Chondrocyte (in vitro differentiated cells): ENCODE data around the gene ATF4. TPM values are rescaled to one million over a fixed set of nuclear protein-coding genes. Genes with fewer than 3 reads are reported as not detected.

Experiments used
- DNase-seq: peaks from one replicate; pipeline ENCODE4 v3.0.0; 2021; ENCODE audit warnings: mixed read lengths, low spot score
- H3K27ac Mint-ChIP-seq: one replicate; pipeline ENCODE4 v1.8.0; 2021; ENCODE audit warnings: mild to moderate bottlenecking, moderate library complexity, mixed read lengths; ENCODE audit not compliant: unreplicated experiment
- H3K27me3 Mint-ChIP-seq: 2 replicates; pipeline ENCODE4 v1.8.0; 2021; ENCODE audit warnings: low read depth, mixed read lengths
- H3K36me3 Mint-ChIP-seq: 2 replicates; pipeline ENCODE4 v1.8.0; 2021; ENCODE audit warnings: low read depth, mixed read lengths
- H3K4me1 Mint-ChIP-seq: 2 replicates; pipeline ENCODE4 v1.8.0; 2021; ENCODE audit warnings: low read depth, mild to moderate bottlenecking, mixed read lengths
- H3K4me3 Mint-ChIP-seq: one replicate; pipeline ENCODE4 v1.8.0; 2021; ENCODE audit warnings: mild to moderate bottlenecking, moderate library complexity, mixed read lengths; ENCODE audit not compliant: unreplicated experiment
- H3K9me3 Mint-ChIP-seq: 2 replicates; pipeline ENCODE4 v1.8.0; 2021; ENCODE audit warnings: low read depth, mixed read lengths
- CTCF ChIP-seq: fragments of 200-600 bp; sonication (generic); IDR thresholded peaks from 2 replicates; pipeline ENCODE4 v1.5.0; 2021; ENCODE audit warnings: antibody characterized with exemption, mild to moderate bottlenecking, moderate library complexity
- total RNA-seq: library from RNA; stranded (reverse); gene quantifications from 3 replicates; pipeline ENCODE4 v1.2.1, GENCODE V29; 2021

The ATF4 gene
- total RNA-seq, 1 donor from 2014 or later = 541 TPM

GRCh38 chr22:39512026-39512425 is 8.3 kb upstream of the ATF4 start:
- Mint-ChIP-seq H3K9me3 (no peaks in the 10 kb centered on the region), H3K4me3 (no peak overlapping the region), H3K27ac (no peak overlapping the region), H3K36me3 (peaks cover 21% of the 10 kb centered on the region), H3K27me3 (no peaks in the 10 kb centered on the region), H3K4me1 (no peaks in the 10 kb centered on the region)
- no peak for DNase-seq
- TF ChIP-seq CTCF = no peak

- DNase-seq = no peak
- no peaks in the 10 kb centered on the region for H3K9me3 Mint-ChIP-seq
- H3K4me3 Mint-ChIP-seq = no peak overlapping the region
- H3K4me1 Mint-ChIP-seq = peaks cover 11% of the 10 kb centered on the region
- no peak for TF ChIP-seq CTCF
- no peak overlapping the region for H3K27ac Mint-ChIP-seq
- H3K36me3 Mint-ChIP-seq = peaks cover 21% of the 10 kb centered on the region
- no peaks in the 10 kb centered on the region for H3K27me3 Mint-ChIP-seq
Measured at GRCh38 chr22:39513791-39514190, 6.6 kb upstream of the ATF4 start.

GRCh38 chr22:39514373-39514973 is 5.9 kb upstream of the ATF4 start:
- H3K4me3 Mint-ChIP-seq = no peak overlapping the region
- H3K36me3 Mint-ChIP-seq = peaks cover 19% of the 10 kb centered on the region
- peak; percentile 85 for TF ChIP-seq CTCF
- H3K9me3 Mint-ChIP-seq = no peaks in the 10 kb centered on the region
- H3K27me3 Mint-ChIP-seq = no peaks in the 10 kb centered on the region
- DNase-seq = no peak
- no peak overlapping the region for H3K27ac Mint-ChIP-seq
- H3K4me1 Mint-ChIP-seq = peaks cover 18% of the 10 kb centered on the region

GRCh38 chr22:39515266-39516050 is 4.9 kb upstream of the ATF4 start:
- no peak overlapping the region for H3K27ac Mint-ChIP-seq
- no peaks in the 10 kb centered on the region for H3K27me3 Mint-ChIP-seq
- H3K36me3 Mint-ChIP-seq = peaks cover 18% of the 10 kb centered on the region
- H3K9me3 Mint-ChIP-seq = no peaks in the 10 kb centered on the region
- no peak for DNase-seq
- peaks cover 18% of the 10 kb centered on the region for H3K4me1 Mint-ChIP-seq
- no peak for TF ChIP-seq CTCF
- H3K4me3 Mint-ChIP-seq = no peak overlapping the region

- no peaks in the 10 kb centered on the region for H3K27me3 Mint-ChIP-seq
- peaks cover 28% of the 10 kb centered on the region for H3K4me1 Mint-ChIP-seq
- H3K36me3 Mint-ChIP-seq = peaks cover 32% of the 10 kb centered on the region
- H3K4me3 Mint-ChIP-seq = no peak overlapping the region
- no peak for DNase-seq
- TF ChIP-seq CTCF = no peak
- H3K9me3 Mint-ChIP-seq = no peaks in the 10 kb centered on the region
- H3K27ac Mint-ChIP-seq = peak overlapping the region; percentile 67
Measured at GRCh38 chr22:39517470-39517869, 2.9 kb upstream of the ATF4 start.
